ENCODE results near the gene ADGRG3. TPM values are rescaled to one million over a fixed set of nuclear protein-coding genes. Genes with fewer than 3 reads are reported as not detected.

The ADGRG3 gene
- total RNA-seq, 4 donors from 2014 or later, result 0.71 TPM; not detected in 3

DNA sequence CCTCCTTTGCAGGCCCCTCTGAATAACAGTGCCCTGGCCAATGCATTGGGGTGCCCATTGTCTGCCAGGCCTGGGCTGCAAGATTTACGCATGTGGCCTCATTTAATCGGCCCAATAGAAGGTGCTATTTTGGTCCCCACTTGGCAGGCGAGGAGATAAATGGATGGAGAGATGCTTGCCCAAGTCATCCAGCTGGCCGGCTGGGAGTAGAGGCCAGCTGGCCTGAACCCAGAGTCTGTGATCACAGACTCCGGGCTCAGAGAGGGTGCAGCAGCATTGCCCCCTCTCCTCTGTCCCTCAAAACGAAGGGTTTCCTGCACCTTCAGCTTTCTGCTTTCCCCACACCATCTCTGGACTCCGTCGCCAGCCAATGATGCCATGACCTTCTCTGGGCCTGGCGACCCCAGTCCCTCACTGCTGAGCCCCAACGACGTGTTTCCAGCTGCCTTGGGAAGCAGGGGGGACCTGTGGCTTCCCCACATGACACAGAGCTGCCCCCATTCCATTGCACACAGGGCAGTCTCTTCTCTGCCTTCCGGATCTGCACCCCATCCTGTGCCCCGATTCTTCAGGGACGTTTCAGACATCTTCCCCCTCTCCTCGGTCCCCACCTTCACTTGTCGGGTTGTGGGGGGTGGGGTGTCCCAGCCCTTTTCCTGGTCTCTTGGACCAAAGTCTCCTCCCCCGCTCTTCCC is 43.2 kb upstream of the ADGRG3 start:
- H3K4me3 ChIP-seq, result no peak overlapping the region
- peaks cover 5 to 9% (median 5%) of the 10 kb centered on the region in 3 donors for H3K27me3 ChIP-seq
- in situ Hi-C loops (cut with MboI; ENCODE audit: low sequenced_read_pairs in 4 of 4), result no loop called here
- no peaks in the 10 kb centered on the region for H3K36me3 ChIP-seq
- TF ChIP-seq CTCF (IDR thresholded peaks at IDR 0.05 in 4 of 5, conservative IDR thresholded peaks at IDR 0.05 in 1 of 5), result no peak
- no peak for TF ChIP-seq POLR2A (IDR thresholded peaks at IDR 0.05)
- H3K9me3 ChIP-seq, result no peaks in the 10 kb centered on the region
- intact Hi-C loops (cut with DNase I; ENCODE audit: low total_unique reads), result no loop called here
- H3K4me1 ChIP-seq, result peaks cover 0 to 3% of the 10 kb centered on the region in 2 donors
- ATAC-seq, result no peak
- no peak overlapping the region for H3K27ac ChIP-seq
- no peak for DNase-seq

DNA sequence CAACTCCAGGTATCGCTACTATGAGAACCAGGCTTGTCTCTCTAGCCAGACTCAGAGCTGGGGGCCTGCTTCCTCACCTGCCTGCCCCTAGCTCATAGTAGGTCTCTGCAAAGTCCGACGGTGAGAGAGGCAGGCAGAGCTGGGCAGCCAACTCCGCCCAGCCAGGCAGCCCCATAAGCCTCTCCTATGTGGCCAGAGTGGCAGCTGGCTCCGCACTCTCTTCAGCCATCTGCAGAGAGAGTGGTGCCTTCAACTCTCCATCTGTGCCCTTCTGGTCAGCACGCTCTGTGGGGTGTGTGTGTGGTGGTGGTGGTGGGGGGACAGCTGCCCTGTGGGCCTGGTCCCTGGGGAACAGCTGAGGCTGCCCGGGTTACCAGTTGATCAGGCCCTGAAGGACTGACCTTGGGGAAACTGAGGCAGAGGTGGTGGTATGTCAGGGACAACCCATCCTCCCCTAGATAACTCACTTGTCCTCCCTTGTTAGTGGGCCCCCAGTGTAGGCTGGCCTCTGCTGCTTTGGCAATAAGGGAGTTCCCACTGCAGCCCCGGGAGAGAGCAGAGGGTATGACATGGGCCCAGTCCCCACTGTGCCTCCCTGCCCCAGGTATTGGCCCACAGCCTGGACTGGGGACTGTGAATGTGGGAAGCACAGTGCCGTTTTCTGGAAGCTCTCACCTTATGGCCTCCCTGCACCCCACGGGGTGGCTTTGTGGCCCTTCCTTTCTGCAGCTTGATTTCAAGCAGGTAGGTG is 41.5 kb upstream of the ADGRG3 start:
- in situ Hi-C loops (cut with MboI; ENCODE audit: low sequenced_read_pairs in 4 of 4) (no loop called here), intact Hi-C loops (cut with DNase I; ENCODE audit: low total_unique reads) (no loop called here)
- Histone ChIP-seq H3K4me1 (peaks cover 0 to 3% of the 10 kb centered on the region in 2 donors), H3K27ac (no peak overlapping the region), H3K27me3 (peaks cover 5 to 9% (median 5%) of the 10 kb centered on the region in 3 donors), H3K9me3 (no peaks in the 10 kb centered on the region), H3K36me3 (no peaks in the 10 kb centered on the region), H3K4me3 (no peak overlapping the region)
- ATAC-seq (no peak), DNase-seq (no peak)
- TF ChIP-seq CTCF (IDR thresholded peaks at IDR 0.05 in 4 of 5, conservative IDR thresholded peaks at IDR 0.05 in 1 of 5) (no peak), POLR2A (IDR thresholded peaks at IDR 0.05) (no peak)

DNA sequence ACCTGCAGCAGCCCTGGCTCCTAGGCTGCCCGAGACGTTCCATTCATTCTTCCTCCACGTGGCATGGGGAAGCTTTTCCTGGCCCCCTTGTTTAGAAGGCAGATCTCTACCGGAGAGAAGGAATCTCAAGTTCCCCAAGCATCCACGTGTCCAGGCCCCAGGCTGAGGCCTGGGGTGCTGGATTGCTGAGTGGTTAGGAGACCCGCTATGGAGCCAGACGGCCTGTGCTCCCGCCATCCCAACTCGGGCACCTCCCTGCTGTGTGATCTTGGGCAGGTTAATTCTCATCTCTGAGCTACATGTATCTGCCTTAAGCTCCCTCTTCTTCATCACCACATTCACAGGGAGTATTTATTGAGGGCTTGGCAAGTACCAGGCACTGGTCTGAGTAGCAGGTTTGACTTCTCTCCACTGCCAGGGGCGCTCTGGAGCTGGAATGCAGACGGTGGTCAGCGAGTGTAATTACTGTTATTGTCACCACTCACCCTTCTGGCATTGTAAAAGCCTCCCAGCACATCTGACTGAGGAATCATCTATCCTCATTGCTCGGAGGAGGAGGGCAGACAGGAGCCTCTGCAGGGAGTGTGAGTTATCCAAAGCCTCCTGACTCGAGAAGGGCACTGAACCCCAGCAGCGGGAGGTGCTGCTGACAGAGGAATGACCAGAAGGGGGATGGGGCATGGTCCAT is 40.8 kb upstream of the ADGRG3 start:
- intact Hi-C loops (cut with DNase I; ENCODE audit: low total_unique reads), result no loop called here
- DNase-seq (no peak), ATAC-seq (peak; percentile 14 to 29)
- Histone ChIP-seq H3K27me3 (peaks cover 5 to 9% (median 5%) of the 10 kb centered on the region in 3 donors), H3K27ac (peak overlapping the region; percentile 62 to 80 (median 76)), H3K4me3 (peak overlapping the region in 1 of 4 donors; percentile 49), H3K4me1 (peaks cover 0 to 3% of the 10 kb centered on the region in 2 donors), H3K9me3 (no peaks in the 10 kb centered on the region), H3K36me3 (no peaks in the 10 kb centered on the region)
- TF ChIP-seq CTCF (IDR thresholded peaks at IDR 0.05 in 4 of 5, conservative IDR thresholded peaks at IDR 0.05 in 1 of 5), result peak in 1 of 5 experiments; percentile 15
- TF ChIP-seq POLR2A (IDR thresholded peaks at IDR 0.05), result no peak
- in situ Hi-C loops (cut with MboI; ENCODE audit: low sequenced_read_pairs in 4 of 4), result no loop called here

- in situ Hi-C loops (cut with MboI; ENCODE audit: low sequenced_read_pairs in 4 of 4), result no loop called here
- intact Hi-C loops (cut with DNase I; ENCODE audit: low total_unique reads), result no loop called here
- peak within 1 kb of the TSS; percentile 62 to 80 (median 76) for H3K27ac ChIP-seq
- ATAC-seq (peak; percentile 65 to 72), DNase-seq (peak in 1 of 2 donors; percentile 25)
- no peaks in the 10 kb centered on the region for H3K4me1 ChIP-seq
- no peaks in the 10 kb centered on the region for H3K9me3 ChIP-seq
- peak within 1 kb of the TSS; percentile 43 to 50 (median 48) for H3K4me3 ChIP-seq
- peaks cover 5 to 9% (median 5%) of the 10 kb centered on the region in 3 donors for H3K27me3 ChIP-seq
- no peak for TF ChIP-seq CTCF (IDR thresholded peaks at IDR 0.05 in 4 of 5, conservative IDR thresholded peaks at IDR 0.05 in 1 of 5)
- TF ChIP-seq POLR2A (IDR thresholded peaks at IDR 0.05), result peak; percentile 43 to 75
- no peaks in the 10 kb centered on the region for H3K36me3 ChIP-seq
Observed at GRCh38 chr16:57628008-57628781, 39.9 kb upstream of the ADGRG3 start, which contains the start of gene ADGRG1. TSS of gene ADGRG1 (plus strand) at chr16:57628630. CDS start at chr16:57650288, 21,658 bp downstream.

All from gastrocnemius medialis (tissue), 4 donors.